ENCODE results near the gene SORCS3. TPM values are rescaled to one million over a fixed set of nuclear protein-coding genes. Genes with fewer than 3 reads are reported as not detected.

Gene SORCS3
- total RNA-seq, 1 experiment from 2014 or later = 0.04 TPM

DNA sequence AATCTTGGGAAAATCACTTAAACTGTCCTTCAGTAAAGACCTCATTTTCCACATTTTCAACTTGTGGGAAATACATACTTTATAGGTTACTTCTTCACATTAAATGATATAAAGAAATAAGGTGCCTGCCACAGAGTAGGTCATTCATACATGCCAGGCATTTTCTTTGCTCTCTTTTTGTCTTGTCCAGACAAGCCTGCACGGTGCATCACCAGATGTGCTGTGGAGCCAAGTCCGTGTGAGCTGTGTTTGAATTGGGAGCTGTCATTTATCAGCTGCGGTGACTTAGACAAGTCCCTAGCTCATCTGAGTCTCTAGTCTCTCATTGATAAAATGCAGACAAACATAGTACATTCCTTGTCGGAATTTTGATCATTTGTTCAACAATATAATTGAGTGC, 432.9 kb downstream of the SORCS3 start:
- Histone ChIP-seq H2BK5ac (ENCODE audit: insufficient read length, low read length) (no peak overlapping the region), H4K8ac (replicated peaks; ENCODE audit: insufficient read length, low read depth, low read length) (no peak overlapping the region)

More for the DNA sequence above, 432.9 kb downstream of the SORCS3 start:
- no peak overlapping the region for H3K18ac ChIP-seq (ENCODE audit: insufficient read length, low read depth, low read length)
- no peak overlapping the region for H3K4me2 ChIP-seq (ENCODE audit: insufficient read depth, insufficient read length, low read length)
- no peaks in the 10 kb centered on the region for H3K4me1 ChIP-seq (ENCODE audit: insufficient read depth, low read length)
- H3K27me3 ChIP-seq (ENCODE audit: insufficient read depth, low read length) = no peaks in the 10 kb centered on the region
- no peak overlapping the region for H3K56ac ChIP-seq (ENCODE audit: insufficient read length, low read depth, low read length)
- H2BK120ac ChIP-seq (ENCODE audit: low read depth, low read length, poor library complexity, severe bottlenecking) = no peak overlapping the region
- H2BK20ac ChIP-seq (ENCODE audit: low read depth, low read length, poor library complexity, severe bottlenecking) = no peak overlapping the region
- no peaks in the 10 kb centered on the region for H3K9me3 ChIP-seq (ENCODE audit: control insufficient read depth, low read depth, low read length)
- H3K9ac ChIP-seq (ENCODE audit: extremely low read depth, insufficient read length, low read length) = no peak overlapping the region
- TF ChIP-seq, protein P1, sequence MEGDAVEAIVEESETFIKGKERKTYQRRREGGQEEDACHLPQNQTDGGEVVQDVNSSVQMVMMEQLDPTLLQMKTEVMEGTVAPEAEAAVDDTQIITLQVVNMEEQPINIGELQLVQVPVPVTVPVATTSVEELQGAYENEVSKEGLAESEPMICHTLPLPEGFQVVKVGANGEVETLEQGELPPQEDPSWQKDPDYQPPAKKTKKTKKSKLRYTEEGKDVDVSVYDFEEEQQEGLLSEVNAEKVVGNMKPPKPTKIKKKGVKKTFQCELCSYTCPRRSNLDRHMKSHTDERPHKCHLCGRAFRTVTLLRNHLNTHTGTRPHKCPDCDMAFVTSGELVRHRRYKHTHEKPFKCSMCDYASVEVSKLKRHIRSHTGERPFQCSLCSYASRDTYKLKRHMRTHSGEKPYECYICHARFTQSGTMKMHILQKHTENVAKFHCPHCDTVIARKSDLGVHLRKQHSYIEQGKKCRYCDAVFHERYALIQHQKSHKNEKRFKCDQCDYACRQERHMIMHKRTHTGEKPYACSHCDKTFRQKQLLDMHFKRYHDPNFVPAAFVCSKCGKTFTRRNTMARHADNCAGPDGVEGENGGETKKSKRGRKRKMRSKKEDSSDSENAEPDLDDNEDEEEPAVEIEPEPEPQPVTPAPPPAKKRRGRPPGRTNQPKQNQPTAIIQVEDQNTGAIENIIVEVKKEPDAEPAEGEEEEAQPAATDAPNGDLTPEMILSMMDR (conservative IDR thresholded peaks at IDR 0.05) = no peak
- H3K79me1 ChIP-seq (ENCODE audit: insufficient read depth, low read depth, low read length, poor library complexity, severe bottlenecking) = no peaks in the 10 kb centered on the region
- H3K23me2 ChIP-seq (ENCODE audit: insufficient read length, low read depth, low read length, poor library complexity, severe bottlenecking) = no peaks in the 10 kb centered on the region
- WGBS (ENCODE audit: extremely low coverage, insufficient read length, low lambda C conversion rate) = no CpG with 5 or more reads among the region's 4 CpGs
- Mint-ChIP-seq H3K4me1 (no peaks in the 10 kb centered on the region; a peak in 1 of 4 replicates), H3K27ac (no peak overlapping the region), H3K27me3 (ENCODE audit: low read depth) (no peaks in the 10 kb centered on the region), H3K36me3 (ENCODE audit: insufficient read depth in 1 of 3, low read depth in 3 of 3) (no peaks in the 10 kb centered on the region), H3K9me3 (no peaks in the 10 kb centered on the region), H3K4me3 (no peak overlapping the region)
- DNase-seq = no peak
- H3K79me2 ChIP-seq (ENCODE audit: insufficient read depth, low read length) = no peaks in the 10 kb centered on the region
- no peak overlapping the region for H4K5ac ChIP-seq (ENCODE audit: insufficient read length, low read depth, low read length)
- H3T11ph ChIP-seq (ENCODE audit: low read length) = no peak overlapping the region
- no peak overlapping the region for H4K91ac ChIP-seq (ENCODE audit: insufficient read length, low read depth, low read length)
- H3K23ac ChIP-seq (ENCODE audit: insufficient read length, low read depth, low read length) = no peak overlapping the region
- no peak overlapping the region for H3K14ac ChIP-seq (ENCODE audit: insufficient read depth, low read length)
- H2BK12ac ChIP-seq (ENCODE audit: insufficient read length, low read depth, low read length) = no peak overlapping the region
- no peak overlapping the region for H2BK15ac ChIP-seq (ENCODE audit: low read depth, low read length)
- H2AFZ ChIP-seq (ENCODE audit: low read length) = no peak overlapping the region
- H3K4ac ChIP-seq (ENCODE audit: low read depth, low read length) = no peak overlapping the region
- H4K20me1 ChIP-seq (ENCODE audit: control insufficient read depth, insufficient read depth, insufficient read length) = no peaks in the 10 kb centered on the region
- H3K27ac ChIP-seq (ENCODE audit: insufficient read length, low read depth, low read length) = no peak overlapping the region
- H2AK5ac ChIP-seq (ENCODE audit: insufficient read length, low read length) = no peak overlapping the region

Measured in H9 (cell line).